Effector memory CD4-positive, alpha-beta T cell (primary cell): ENCODE measurements around the gene SLF2.

Source experiments
- DNase-seq, 3 donors: peaks; one replicate each; pipeline ENCODE4 v3.0.0-alpha.2; 2020
- H3K27ac ChIP-seq: 2 replicates; pipeline ENCODE4 v1.7.0; 2013; ENCODE audit warnings: mild to moderate bottlenecking, low read length, moderate library complexity; ENCODE audit not compliant: insufficient read depth, poor library complexity, severe bottlenecking
- H3K27me3 ChIP-seq: replicated peaks from 2 replicates; pipeline ENCODE4 v1.7.0; 2013; ENCODE audit warnings: mild to moderate bottlenecking, low read length; ENCODE audit not compliant: insufficient read depth, control insufficient read depth, poor library complexity, severe bottlenecking
- H3K36me3 ChIP-seq: 2 replicates; pipeline ENCODE4 v1.7.0; 2013; ENCODE audit warnings: mild to moderate bottlenecking, low read length, moderate library complexity; ENCODE audit not compliant: control insufficient read depth, insufficient read depth
- H3K4me1 ChIP-seq: 2 replicates; pipeline ENCODE4 v1.7.0; 2013; ENCODE audit warnings: low read length, mild to moderate bottlenecking; ENCODE audit not compliant: control insufficient read depth, insufficient read depth, poor library complexity, severe bottlenecking
- H3K4me3 ChIP-seq: 2 replicates; pipeline ENCODE4 v1.7.0; 2013; ENCODE audit warnings: low read length, low read depth, mild to moderate bottlenecking; ENCODE audit not compliant: insufficient read depth, poor library complexity, severe bottlenecking
- H3K9me3 ChIP-seq: 2 replicates; pipeline ENCODE4 v1.7.0; 2013; ENCODE audit warnings: mild to moderate bottlenecking, low read length, moderate library complexity; ENCODE audit not compliant: control insufficient read depth
- total RNA-seq, 3 donors: gene quantifications; one replicate each; lab custom pipeline; 2026; lab: John Stamatoyannopoulos, UW

SLF2 gene, protein sequence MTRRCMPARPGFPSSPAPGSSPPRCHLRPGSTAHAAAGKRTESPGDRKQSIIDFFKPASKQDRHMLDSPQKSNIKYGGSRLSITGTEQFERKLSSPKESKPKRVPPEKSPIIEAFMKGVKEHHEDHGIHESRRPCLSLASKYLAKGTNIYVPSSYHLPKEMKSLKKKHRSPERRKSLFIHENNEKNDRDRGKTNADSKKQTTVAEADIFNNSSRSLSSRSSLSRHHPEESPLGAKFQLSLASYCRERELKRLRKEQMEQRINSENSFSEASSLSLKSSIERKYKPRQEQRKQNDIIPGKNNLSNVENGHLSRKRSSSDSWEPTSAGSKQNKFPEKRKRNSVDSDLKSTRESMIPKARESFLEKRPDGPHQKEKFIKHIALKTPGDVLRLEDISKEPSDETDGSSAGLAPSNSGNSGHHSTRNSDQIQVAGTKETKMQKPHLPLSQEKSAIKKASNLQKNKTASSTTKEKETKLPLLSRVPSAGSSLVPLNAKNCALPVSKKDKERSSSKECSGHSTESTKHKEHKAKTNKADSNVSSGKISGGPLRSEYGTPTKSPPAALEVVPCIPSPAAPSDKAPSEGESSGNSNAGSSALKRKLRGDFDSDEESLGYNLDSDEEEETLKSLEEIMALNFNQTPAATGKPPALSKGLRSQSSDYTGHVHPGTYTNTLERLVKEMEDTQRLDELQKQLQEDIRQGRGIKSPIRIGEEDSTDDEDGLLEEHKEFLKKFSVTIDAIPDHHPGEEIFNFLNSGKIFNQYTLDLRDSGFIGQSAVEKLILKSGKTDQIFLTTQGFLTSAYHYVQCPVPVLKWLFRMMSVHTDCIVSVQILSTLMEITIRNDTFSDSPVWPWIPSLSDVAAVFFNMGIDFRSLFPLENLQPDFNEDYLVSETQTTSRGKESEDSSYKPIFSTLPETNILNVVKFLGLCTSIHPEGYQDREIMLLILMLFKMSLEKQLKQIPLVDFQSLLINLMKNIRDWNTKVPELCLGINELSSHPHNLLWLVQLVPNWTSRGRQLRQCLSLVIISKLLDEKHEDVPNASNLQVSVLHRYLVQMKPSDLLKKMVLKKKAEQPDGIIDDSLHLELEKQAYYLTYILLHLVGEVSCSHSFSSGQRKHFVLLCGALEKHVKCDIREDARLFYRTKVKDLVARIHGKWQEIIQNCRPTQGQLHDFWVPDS
- 50.0 to 60.8 (median 50.2) reads per million in 3 donors for total RNA-seq

DNA sequence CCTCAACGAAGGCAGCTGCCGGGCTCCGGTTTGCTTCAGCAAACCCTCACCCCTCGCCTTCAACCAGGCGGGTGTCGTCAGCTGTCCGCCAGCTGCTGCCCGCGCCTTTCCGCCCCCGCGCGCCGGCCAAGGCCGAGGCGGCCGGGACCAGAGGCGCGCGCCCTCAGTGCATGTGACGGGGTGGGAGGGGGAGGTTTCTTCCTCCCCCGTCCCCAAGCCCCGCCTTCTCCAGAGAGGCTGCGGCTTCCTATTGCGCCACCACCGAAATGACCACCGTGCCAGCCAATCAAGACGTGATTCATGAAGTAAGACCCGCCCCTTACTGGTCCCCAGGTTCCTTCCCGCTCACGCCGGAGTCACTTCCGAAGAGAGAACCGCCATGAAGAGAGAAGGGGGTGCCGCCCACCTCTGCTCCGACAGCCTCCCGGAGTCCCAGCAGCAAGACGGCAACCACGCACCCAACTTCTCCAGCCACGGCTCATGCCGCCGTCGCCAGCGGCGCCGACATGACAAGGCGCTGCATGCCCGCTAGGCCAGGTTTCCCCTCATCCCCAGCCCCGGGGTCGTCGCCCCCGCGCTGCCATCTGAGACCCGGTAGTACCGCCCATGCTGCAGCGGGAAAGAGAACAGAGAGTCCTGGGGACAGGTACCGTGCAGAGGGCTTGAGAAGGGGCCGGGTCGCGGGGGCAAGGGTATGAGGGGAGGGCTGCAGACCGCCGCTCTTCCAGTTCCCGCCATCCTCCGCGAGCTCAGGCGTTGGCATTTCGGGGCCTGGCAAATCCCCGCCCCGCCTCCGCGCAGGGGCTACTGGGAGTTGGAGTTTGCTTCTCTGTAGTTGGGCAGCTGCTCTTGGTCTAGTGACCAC lies at the start of gene SLF2:
Gene SLF2, plus strand, starts transcription at position 359 of the 865 bp plus-strand sequence. Its CDS starts 148 bp downstream, at position 507.
- peaks cover 18% of the 10 kb centered on the region for H3K36me3 ChIP-seq
- H3K4me1 ChIP-seq = peaks cover 11% of the 10 kb centered on the region
- peak within 1 kb of the TSS; percentile 82 for H3K27ac ChIP-seq
- peak; percentile 82 to 87 (median 85) for DNase-seq
- no peaks in the 10 kb centered on the region for H3K27me3 ChIP-seq
- H3K9me3 ChIP-seq = no peaks in the 10 kb centered on the region
- peak within 1 kb of the TSS; percentile 98 for H3K4me3 ChIP-seq

DNA sequence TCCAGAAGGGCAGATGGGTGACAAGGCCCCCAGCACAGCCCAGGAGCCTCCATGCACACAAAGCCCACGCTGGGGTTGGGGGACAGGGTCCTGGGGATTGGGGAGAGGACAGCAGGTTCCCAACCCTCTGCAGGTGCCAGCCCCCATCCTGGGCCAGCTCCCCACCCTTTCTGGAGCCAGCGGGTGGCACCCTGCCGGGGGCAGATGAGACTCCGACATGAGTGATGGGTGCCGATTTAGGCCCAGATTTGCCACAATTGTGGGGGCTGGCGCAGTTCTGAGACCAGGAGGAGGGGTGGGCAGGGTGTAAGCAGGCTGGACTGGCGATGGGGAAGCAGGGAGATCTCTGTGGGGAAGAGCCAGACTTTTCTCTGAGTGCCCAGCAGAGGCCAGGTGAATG lies 49.3 kb upstream of the SLF2 start:
- no peak for DNase-seq
- no peak overlapping the region for H3K4me3 ChIP-seq
- no peaks in the 10 kb centered on the region for H3K4me1 ChIP-seq
- H3K36me3 ChIP-seq = no peaks in the 10 kb centered on the region
- H3K27me3 ChIP-seq = peaks cover 3% of the 10 kb centered on the region
- no peak overlapping the region for H3K27ac ChIP-seq
- no peaks in the 10 kb centered on the region for H3K9me3 ChIP-seq

GRCh38 chr10:100864036-100864885 lies 48.5 kb upstream of the SLF2 start:
- no peak overlapping the region for H3K27ac ChIP-seq
- no peaks in the 10 kb centered on the region for H3K9me3 ChIP-seq
- no peaks in the 10 kb centered on the region for H3K36me3 ChIP-seq
- no peak for DNase-seq
- peaks cover 3% of the 10 kb centered on the region for H3K27me3 ChIP-seq
- H3K4me1 ChIP-seq = no peaks in the 10 kb centered on the region
- H3K4me3 ChIP-seq = no peak overlapping the region

- DNase-seq = no peak
- no peak overlapping the region for H3K4me3 ChIP-seq
- H3K27ac ChIP-seq = no peak overlapping the region
- H3K27me3 ChIP-seq = peaks cover 3% of the 10 kb centered on the region
- no peaks in the 10 kb centered on the region for H3K4me1 ChIP-seq
- H3K9me3 ChIP-seq = no peaks in the 10 kb centered on the region
- H3K36me3 ChIP-seq = no peaks in the 10 kb centered on the region
Observed at GRCh38 chr10:100864978-100865377, 47.8 kb upstream of the SLF2 start.

DNA sequence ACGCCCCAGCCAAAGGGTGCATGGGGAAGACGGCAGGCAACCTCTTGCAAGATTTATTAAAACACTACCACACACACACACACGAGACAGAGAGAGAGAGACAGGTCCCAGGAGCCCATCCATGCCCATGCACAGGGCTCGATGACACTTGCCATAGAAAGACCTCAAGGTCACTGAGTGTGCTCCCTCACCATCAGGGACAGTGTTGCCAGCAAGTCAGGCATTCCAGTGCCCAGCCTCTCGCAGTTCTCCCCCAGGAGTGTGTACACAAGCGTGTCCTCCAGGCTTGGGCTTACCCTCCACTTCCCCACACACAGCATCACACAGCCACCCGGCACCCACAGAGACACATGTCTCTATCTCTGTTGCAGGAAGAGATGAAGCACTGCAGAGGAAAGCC lies 46.8 kb upstream of the SLF2 start:
- H3K27ac ChIP-seq = no peak overlapping the region
- H3K4me3 ChIP-seq = no peak overlapping the region
- no peaks in the 10 kb centered on the region for H3K36me3 ChIP-seq
- H3K4me1 ChIP-seq = no peaks in the 10 kb centered on the region
- DNase-seq = no peak
- H3K27me3 ChIP-seq = peaks cover 3% of the 10 kb centered on the region
- H3K9me3 ChIP-seq = no peaks in the 10 kb centered on the region

DNA sequence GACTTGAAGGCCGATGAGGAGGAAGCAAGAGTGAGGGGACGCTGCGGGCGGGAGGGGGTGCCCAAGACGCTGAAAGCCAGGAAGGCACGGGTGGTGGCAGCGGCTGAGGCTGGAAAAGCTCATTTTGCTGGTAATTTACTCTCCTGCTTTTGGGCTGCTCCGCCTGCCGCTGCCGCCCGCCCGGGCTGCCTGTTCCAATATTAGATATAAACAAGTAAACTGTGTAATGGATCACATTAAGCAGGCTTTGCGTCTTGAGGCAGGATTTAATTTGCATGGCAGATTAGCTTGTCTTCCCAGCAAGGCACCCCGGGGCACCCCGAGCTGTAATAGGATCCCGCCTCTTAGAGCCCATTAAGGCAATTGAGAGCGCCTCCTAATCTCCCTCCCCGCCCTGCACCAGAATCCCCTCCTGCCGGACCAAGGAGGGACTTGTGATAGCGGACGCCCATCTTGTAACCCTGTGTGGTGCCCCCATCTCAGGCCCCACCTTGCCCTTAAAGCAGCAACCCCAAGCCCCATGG lies 46.1 kb upstream of the SLF2 start:
- no peaks in the 10 kb centered on the region for H3K9me3 ChIP-seq
- no peaks in the 10 kb centered on the region for H3K4me1 ChIP-seq
- no peak overlapping the region for H3K4me3 ChIP-seq
- no peak for DNase-seq
- H3K27me3 ChIP-seq = peaks cover 3% of the 10 kb centered on the region
- H3K27ac ChIP-seq = no peak overlapping the region
- H3K36me3 ChIP-seq = no peaks in the 10 kb centered on the region

GRCh38 chr10:100867261-100867963 lies 45.4 kb upstream of the SLF2 start:
- Histone ChIP-seq H3K27me3 (peaks cover 2% of the 10 kb centered on the region), H3K27ac (no peak overlapping the region), H3K4me3 (no peak overlapping the region), H3K4me1 (no peaks in the 10 kb centered on the region), H3K9me3 (no peaks in the 10 kb centered on the region), H3K36me3 (no peaks in the 10 kb centered on the region)
- DNase-seq = no peak

DNA sequence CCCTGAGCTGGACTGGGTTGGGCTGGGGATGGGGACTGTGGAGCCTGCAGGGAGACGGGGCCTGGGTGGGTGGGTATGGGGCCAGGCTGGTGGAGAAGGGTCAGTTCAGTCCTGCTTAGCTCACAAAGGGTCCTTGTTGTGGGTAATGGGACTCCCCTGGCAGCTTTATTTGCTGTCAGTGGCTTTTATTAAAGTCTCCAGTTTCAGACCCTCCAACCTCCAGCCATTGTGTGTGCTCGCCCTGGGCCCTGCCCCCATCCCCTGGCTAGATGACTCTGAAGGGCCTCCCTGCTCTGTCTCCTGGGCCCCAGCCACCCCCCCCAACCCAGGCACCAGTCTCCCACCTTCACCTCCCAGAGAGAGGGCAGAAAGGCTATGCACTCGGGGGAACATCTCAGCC lies 44.4 kb upstream of the SLF2 start:
- no peaks in the 10 kb centered on the region for H3K4me1 ChIP-seq
- no peaks in the 10 kb centered on the region for H3K36me3 ChIP-seq
- H3K4me3 ChIP-seq = no peak overlapping the region
- no peak for DNase-seq
- H3K9me3 ChIP-seq = no peaks in the 10 kb centered on the region
- no peak overlapping the region for H3K27ac ChIP-seq
- no peaks in the 10 kb centered on the region for H3K27me3 ChIP-seq
